Measurements from ENCODE around the gene CCN2.

CCN2 gene, protein sequence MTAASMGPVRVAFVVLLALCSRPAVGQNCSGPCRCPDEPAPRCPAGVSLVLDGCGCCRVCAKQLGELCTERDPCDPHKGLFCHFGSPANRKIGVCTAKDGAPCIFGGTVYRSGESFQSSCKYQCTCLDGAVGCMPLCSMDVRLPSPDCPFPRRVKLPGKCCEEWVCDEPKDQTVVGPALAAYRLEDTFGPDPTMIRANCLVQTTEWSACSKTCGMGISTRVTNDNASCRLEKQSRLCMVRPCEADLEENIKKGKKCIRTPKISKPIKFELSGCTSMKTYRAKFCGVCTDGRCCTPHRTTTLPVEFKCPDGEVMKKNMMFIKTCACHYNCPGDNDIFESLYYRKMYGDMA

DNA sequence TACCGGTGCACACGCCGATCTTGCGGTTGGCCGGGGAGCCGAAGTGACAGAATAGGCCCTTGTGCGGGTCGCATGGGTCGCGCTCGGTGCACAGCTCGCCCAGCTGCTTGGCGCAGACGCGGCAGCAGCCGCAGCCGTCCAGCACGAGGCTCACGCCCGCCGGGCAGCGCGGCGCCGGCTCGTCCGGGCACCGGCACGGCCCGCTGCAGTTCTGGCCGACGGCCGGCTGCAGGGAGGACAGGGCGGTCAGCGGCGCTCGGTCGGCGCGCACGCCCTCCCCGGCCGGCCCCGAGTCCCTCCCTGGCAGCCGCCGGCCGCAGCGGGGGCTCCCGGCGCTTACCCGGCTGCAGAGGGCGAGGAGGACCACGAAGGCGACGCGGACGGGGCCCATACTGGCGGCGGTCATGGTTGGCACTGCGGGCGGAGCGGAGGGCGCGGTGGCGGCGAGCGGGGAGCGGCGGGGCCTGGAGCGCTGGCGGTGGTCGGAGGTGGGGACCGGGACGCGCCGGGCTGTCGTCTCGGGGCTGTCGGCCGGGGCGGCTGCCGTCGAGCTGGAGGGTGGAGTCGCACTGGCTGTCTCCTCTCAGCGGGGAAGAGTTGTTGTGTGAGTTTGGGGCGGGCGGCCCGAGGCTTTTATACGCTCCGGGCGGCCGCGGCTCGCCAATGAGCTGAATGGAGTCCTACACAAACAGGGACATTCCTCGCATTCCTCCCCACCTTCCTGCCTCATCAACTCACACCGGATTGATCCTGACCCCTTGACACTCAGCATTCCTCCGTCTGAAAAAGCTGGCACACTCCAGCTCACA lies at the start of gene CCN2:
TSS of gene CCN2 (minus strand) at position 606 of the 809 bp plus-strand sequence. CDS start at position 406, 200 bp downstream.
- no peak for DNase-seq (ENCODE audit: low read depth)

DNA sequence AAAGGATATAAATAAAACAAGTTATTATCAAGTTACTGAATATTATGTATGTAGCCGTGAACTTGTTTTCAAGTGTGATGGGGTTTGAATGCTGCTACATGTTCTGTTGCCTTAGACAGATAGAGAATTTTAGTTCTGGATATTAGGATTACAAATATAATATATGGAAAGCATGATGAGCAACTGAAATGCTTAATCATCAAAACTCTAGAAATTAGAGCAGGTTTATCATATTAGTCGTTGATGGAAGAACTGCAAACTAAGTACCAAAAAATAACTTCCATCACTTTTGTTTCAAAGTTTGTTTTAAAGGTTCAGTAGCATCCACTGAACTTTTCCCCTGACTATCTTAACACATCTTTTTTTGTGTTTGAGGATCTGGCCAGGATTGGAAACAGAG lies 49.1 kb upstream of the CCN2 start:
- no peak for DNase-seq (ENCODE audit: low read depth)

DNA sequence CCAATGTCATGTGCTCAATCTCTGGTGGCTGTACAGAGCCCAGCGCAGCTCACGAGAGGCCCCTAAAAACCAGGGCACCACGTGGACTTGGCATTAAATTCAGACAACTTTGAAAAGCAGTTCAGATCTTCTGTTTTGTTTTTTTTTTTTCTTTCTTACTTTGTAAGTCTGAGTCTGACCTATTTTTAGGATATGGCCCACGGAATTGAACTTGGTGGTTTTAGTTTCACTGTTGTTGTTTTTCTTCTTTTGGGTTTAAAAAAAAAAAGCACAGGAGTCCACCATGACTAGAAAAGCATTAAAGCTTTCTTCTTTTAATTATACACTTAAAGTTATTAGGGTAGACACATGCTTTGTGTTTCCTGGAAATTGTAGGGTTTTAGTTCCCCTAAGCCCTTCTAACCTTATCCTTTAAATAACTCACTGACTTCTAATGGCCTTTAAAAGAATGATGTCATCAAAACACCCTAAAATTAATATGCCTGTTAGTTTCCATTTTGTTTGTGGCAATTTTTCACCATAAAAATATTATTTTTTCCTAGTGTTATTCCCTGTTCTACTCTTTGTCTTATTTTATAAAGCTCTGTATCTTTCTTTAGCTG lies 48.5 kb upstream of the CCN2 start:
- no peak for DNase-seq (ENCODE audit: low read depth)

DNA sequence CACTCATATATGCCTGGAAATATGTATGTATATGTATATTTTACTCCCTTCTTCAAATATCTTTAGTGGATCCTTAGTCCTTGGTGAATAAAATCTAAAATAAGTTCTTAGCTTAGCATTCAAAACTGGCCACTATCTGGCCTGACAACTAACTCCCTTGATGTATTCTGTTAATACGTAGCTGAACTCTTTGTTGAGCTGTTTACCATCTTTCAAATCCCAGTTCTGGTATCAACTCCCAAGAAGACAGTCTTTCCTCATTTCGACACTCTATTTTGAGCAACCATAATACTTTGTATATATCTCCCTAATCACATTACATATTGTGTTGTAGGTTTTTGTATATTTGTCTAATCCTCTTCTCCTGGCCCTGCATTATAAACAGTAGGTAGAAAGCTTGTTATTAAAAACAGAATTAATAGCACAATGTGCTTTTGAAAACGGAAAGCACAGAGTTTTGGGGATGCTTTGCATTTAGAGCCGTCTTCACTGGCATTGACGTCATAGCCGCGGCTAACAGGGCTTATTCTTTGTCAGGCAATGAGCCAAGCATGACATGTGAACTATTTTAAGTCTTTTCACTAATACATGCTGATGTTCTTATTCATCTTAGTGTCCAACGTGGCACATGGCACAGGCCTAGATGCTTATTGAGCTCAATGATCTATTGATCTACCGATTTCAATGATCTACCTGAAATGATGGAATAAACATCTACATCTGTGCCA lies 47.2 kb upstream of the CCN2 start:
- no peak for DNase-seq (ENCODE audit: low read depth)

DNA sequence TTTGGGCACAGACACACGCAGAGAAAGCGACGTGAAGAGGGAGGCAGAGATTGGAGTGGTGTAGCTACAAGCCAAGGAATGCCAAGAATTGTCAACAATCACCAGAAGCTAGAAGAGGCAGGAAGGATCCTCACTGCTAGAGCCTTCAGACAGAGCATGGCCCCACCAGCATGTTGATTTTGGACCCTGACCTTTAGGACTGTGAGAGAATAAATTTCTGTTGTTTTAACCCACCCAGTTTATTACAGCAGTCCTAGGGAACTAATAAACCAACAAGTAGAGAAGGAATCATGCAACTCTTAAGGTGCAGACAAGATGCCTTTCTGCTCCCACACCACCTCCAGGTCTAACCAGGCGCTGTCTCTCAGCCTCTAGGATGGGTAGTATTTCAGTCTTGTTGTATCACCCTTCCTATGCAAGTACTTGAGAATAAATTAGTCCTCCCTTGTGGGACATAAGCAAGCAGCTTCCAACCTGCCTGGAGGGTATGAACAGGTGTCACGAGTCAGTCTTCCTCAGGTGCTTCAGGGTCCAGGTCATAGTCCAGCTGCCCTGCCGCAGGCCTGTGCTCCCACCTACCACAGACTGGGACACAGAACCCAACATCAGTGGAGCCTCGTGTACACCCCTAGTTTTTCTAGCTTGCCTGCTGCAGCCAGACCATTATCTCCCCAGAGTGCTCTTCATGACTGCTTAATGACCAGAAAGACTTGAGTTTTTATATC lies 46.4 kb upstream of the CCN2 start:
- no peak for DNase-seq (ENCODE audit: low read depth)

DNA sequence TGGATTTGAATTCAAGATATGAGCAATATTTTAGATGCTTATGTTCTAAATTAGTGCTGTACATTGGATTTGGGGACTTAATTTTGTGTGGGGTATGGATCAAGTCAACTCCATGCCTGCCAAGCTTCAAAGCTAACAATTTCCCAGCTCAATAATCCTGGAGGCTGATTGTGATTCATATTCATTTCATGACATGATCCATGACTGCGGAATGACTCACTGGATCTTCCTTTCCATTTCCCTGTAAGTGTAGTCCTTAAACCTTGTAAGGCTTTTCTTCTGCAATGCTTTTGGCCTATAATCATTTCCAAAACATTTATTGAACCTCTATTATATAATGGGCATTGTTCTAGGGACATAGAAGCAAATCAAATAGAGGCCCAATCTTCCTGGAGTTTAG lies 44.7 kb upstream of the CCN2 start:
- no peak for DNase-seq (ENCODE audit: low read depth)

DNA sequence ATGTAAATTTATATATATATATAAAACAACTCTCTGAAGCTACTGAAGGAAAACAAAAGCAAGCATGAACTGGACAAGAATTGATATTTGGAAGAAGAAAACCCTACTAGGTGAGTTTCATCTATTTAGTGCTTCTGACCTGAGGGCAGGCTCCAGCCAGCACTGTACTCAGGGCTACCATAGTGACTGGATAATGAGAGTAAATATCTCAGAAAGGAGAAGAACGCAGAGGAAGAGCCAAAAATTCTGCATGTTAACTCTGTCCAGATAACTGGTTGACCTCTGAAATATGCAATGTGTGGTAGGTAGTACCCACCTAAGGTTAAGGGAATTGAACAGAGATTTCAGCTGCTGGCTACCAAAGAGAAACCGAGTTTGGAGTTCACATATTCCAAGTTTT lies 41.4 kb upstream of the CCN2 start:
- no peak for DNase-seq (ENCODE audit: low read depth)

DNA sequence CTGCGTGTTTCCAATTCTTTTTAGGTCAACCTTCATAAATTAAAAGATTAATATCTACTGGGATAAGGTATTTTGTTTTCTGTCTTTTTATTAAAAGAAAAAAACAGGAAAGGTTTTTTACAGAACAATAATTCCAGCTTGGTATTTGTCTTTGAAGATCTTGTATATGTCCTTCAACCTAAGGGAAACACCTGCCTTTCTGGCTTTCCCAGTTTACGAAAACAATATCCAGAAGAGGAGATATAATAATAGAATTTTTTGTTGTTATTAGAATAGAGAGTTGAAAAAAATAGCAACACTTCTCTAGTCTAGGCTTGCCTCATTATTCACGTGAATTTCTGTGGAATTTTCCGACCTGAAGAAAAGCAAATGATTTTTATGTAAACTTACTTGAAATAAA lies 37.9 kb upstream of the CCN2 start:
- DNase-seq (ENCODE audit: low read depth): no peak

DNA sequence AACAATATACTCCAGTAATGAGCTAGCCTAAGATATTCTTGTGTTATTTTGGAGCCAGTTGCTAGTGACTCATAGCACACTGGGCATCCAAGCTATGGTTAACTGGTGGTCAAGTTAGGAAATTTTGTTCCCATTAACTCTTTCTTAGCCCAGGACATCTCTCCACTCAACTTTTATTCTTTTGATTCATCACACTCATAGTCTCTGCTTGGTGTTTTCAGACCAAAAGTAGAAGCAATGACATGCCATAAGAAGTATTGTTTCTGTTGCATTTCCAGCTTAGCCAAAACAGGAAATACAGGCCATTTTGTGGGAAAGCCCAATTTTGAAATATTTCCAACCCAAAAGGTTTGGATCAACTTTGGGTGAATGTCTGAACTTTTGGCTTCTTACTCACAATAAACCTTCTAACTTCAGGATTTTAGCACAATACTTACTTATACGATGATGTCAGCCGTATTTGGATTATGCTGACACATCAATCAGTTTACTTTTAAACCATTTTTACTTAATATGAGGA lies 31.6 kb upstream of the CCN2 start:
- DNase-seq (ENCODE audit: low read depth): no peak

DNA sequence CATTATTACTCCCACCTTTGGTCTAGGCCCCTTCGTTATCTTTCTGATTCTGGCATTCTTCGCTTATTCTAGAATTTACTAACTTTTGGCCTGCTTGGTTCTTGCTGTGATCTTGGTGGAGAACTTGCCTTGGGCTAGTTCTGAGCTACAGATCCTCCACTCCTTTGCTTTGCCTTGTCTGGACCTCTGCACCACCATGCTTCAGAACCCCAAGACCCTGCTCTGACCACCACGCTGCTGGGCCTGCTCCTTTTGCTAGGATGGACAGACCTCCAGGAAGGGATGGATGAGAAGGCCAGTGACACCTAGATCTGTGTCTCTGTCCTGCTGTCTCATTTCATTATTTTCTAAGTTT lies 30.4 kb upstream of the CCN2 start:
- no peak for DNase-seq (ENCODE audit: low read depth)

DNA sequence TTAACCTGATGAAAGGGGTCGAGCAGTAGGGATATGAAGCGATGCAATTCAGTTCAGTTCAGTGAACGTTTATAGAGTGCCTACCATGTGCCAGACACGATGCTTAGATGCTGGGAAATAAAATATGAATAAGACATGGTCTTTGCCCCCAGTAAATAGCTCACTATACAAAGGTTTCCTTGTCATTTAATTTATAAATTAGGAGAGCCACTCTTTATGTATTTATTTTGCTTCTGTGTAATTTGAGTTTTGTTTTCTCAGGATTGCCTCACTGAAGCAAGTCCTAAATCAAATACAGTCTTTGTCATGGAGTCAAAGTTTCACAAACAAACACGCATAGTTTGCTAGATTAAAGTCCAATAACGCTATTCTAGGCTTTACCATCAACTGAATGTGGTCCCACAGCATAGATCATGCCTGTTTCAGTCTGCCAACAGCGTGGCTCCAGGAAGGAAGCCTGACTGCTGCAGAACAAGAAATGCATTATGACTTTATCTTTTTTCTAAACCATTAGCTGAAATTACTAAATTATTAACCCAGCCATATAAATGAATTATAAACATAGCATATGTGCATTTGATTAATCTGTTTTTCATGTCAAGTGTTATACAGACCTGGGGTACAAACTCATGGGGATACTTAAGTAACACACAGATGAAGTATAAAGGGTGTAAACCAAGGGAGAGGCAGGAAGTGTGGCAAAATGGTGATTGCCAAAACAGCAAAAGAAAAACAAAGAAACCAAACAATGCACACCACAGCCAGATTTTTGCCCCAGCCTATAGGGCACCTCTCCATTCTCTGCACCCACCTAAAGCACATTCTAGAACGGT lies 29.8 kb upstream of the CCN2 start:
- DNase-seq (ENCODE audit: low read depth): no peak

DNA sequence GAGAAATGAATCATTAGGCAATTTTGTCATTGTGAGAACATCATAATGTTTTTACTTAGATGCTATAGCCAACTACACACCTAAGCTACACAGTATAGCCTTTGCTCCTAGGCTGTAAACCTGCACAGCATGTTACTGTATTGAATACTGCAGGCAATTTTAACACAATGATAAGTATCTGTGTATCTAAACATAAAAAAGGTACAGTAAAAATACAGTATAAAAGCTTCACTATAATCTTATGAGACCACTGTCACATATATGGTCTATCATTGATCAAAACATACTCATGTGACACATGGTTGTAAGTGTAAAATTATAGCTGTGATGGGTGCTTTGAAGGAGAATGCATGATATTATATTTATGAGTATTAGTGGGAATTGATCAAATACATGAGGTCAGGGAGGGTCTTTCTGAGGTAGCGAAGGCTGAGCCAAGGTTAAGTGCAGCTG lies 29.2 kb upstream of the CCN2 start:
- DNase-seq (ENCODE audit: low read depth): no peak

DNA sequence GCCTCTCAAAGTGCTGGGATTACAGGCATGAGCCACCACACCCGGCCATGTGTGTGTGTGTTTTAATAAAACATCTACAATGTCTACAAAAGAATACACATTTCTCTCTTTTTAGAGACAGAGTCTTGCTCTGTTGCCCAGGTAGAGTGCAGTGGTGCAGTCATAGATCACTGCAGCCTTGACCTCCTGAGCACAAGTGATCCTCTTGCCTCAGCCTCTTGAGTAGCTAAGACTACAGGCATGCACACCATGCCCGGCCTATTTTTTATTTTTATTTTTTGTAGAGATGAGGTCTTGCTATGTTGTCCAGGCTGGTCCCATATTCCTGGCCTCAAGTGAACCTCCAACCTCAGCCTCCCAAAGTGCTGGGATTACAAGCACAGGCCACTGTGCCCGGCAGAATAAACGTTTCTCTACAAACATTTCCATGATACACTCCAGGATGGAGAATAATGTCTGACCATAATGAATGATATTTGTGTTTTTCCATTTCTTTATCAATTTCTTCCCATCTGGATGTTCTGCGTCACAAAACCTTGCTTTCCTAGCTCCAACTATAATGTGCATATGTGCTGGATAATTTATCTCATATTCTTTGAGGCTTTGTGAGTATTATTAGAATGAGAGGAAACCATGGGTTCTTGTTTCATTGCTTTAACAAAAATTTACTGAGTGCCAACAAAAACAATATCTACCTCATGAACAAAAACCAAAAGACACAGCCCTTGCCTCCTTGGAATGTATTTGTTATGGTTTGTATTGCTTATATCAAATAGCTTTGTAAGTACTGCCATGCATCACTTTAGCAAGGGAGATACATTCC lies 28.6 kb upstream of the CCN2 start:
- DNase-seq (ENCODE audit: low read depth): no peak

DNA sequence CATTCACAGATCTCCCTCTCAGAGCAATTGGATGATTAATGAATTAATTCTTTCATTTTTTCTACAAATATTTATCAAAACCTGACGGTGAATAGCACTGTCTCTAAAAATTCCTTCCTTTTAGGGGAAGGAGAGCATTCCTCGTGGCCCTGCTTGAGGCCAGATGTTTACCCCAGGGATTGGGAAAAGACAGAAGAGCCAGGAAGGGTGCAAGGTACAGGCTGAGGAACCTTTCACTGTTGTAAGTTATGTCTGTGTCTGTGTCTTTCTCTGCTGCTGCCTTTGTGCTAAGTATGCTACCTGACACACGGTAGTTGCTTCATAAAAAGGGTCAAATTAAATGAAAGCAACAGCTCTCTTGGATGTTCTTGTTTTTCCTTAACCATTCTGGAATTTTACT lies 27.4 kb upstream of the CCN2 start:
- no peak for DNase-seq (ENCODE audit: low read depth)

DNA sequence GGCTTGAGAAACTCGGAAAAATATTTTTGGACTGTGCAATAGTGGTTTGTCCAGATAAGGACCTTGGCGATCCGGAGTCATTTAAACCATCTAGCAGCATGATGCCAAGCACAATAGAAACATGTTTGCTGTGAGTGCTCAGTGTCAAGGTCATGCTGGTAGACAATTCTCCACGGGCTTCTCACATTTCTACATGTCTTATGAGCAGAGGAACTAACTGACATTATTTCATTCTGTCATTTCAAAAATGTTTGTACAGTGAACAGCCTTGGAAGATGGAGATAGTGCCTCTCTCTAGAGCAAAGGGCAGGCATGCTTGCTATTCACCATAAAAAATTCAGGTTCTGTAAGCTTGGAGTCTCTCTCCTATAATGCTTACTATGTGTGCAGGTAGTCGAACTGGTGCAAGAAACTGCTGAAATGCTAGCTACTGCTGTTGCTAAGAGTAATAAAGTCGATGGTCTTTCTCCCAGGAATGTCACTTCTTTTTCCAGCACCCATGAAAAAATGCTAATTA lies 25.4 kb upstream of the CCN2 start:
- no peak for DNase-seq (ENCODE audit: low read depth)

DNA sequence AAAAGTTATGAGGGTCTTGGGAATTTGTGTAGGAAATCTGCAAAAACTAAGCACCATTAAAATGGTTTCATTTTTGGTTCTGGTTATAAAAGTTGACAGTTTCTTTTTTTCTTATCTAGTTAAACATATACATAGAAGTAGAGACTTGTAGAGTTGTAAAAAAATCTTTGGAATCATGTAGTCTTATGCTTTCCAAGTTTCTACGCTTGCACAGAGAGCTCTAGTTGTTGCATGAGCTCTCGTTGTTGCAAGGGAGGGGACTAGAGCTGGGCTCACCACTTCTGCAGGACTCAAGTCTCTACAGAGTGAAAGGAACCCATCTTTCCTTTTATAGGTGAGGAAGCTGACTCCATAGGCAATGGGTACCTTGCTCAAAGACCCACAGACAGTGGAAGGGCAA lies 21.6 kb upstream of the CCN2 start:
- DNase-seq (ENCODE audit: low read depth): no peak

DNA sequence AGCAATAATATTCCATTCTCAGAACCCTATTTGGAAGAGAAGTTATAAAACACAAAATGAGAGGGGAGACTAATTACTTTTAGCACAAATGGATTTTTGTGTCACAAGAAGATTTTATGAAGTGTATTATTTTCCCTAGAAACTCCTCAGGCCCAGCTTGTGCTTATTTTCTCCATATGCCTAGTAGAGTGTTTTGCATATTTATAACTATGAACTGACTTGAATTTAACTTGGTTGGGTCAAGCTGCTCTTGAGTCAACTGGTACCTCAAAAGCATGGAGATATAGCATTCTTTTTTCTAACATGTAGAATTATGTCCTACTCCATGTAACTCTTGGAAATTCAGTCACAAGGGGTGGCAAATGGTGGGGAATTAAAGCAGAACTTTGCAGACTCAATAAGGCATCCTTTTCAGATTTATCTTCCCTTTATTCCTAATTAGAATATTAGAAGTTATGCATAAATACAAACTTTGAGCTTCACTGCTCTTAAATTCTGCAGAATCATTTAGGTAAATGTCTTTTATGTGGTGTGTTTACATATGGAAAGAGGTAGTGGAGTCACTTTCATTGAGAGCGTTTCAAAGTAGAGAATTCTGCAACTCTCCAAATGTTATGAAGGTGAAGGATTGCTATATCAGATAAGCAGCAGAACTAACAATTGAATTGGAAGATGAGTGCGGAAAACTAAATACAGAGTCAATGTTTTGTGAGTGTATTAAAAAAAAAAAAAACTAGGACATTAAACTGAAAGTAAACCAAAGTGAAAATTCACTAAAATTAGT lies 19.1 kb upstream of the CCN2 start:
- DNase-seq (ENCODE audit: low read depth): no peak

DNA sequence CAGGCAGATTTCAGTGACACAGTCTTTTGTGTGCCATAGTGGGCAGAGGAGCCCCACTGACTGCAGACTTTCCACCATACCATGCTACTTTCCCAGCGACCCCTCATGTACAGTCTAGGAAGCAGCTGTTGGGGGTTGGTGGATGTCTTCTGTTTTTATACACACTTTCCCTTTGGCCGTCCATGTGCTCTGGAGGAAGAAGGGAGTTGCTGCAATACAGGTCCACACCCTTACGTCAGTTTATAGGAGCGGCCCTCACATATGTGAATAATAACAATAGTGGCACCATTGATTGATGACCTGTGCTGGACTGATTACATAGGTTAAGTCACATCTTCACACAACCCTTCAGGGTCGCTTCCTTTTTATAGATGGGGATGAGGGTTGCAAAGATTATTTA lies 17.5 kb upstream of the CCN2 start:
- DNase-seq (ENCODE audit: low read depth): no peak

DNA sequence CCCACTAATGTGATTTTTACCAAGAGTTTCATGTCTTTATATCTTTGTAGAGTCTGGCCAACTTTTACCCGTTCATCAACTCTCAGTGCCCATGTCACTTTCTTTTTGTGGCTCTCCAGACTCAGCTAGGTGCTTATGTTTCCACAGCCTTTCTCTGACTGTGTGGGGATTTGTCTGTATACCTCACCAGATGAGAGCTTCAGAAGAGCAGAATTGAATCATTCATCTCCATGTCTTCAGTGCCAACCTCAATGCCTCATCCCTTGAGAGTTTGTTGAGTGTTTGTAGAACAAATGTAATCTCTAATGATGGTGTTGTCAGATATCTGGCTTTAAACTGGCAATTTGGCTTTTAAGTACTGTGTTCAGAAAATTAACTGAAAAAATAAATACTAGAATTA lies 16.8 kb upstream of the CCN2 start:
- no peak for DNase-seq (ENCODE audit: low read depth)
